Adrenal gland (tissue), 5 donors: Measurements from ENCODE around the gene IL1F10.

Source experiments
- CTCF ChIP-seq, 6 experiments: fragments of 450-650 bp in 4 of 6; fragments of 200-600 bp in 2 of 6; sonication (generic) in 1 of 6; IDR thresholded peaks; 1 replicate in 5 of 6; 2 replicates in 1 of 6; pipeline versions ENCODE4 v1.5.1 to v1.8.0; 2016 to 2021; ENCODE audit warnings: antibody characterized with exemption in 6 of 6, mild to moderate bottlenecking in 2 of 6, moderate library complexity in 1 of 6
- POLR2A ChIP-seq, 2 donors: fragments of 450-650 bp; IDR thresholded peaks; one replicate each; pipeline ENCODE4 v1.6.1; 2017; ENCODE audit warnings: antibody characterized with exemption in 2 of 2, mild to moderate bottlenecking in 2 of 2, moderate library complexity in 1 of 2
- donor health status: DM: no; HTN: no; CAD: no.

- TF ChIP-seq POLR2A (IDR thresholded peaks at IDR 0.05) (no peak), CTCF (IDR thresholded peaks at IDR 0.05) (no peak)
Measured at GRCh38 chr2:113118263-113118657, 50.5 kb downstream of the IL1F10 start.
